Esophagus squamous epithelium (tissue), 5 donors: ENCODE measurements around the gene CPNE1. TPM values are rescaled to one million over a fixed set of nuclear protein-coding genes. Genes with fewer than 3 reads are reported as not detected.
A peak's percentile ranks its signal among the peaks of the same experiment; 100 is the strongest.

Experiments used
- DNase-seq: peaks from one replicate; lab custom pipeline; 2025; lab: John Stamatoyannopoulos, UW
- H3K27ac ChIP-seq, 4 donors: fragments of 200-600 bp; sonication (generic); one replicate each; pipeline ENCODE4 v1.5.1; 2016 to 2019; ENCODE audit warnings: mild to moderate bottlenecking in 1 of 4
- H3K27me3 ChIP-seq, 4 donors: fragments of 200-600 bp; sonication (generic); 1 replicate in 3 of 4; 2 replicates in 1 of 4; pipeline versions ENCODE4 v1.5.1 to v1.6.0; 2017 to 2021; ENCODE audit warnings: antibody characterized with exemption in 1 of 4
- H3K36me3 ChIP-seq, 3 donors: fragments of 200-600 bp; sonication (generic); one replicate each; pipeline ENCODE4 v1.5.1; 2016 to 2019
- H3K4me1 ChIP-seq, 3 donors: fragments of 200-600 bp; sonication (generic); one replicate each; pipeline ENCODE4 v1.5.1; 2017 to 2019
- H3K4me3 ChIP-seq, 4 donors: fragments of 200-600 bp; sonication (generic); 1 replicate in 3 of 4; 2 replicates in 1 of 4; pipeline ENCODE4 v1.5.1; 2016 to 2019; ENCODE audit warnings: mild to moderate bottlenecking in 2 of 4, moderate library complexity in 1 of 4
- H3K9me3 ChIP-seq, 3 donors: fragments of 200-600 bp; sonication (generic); one replicate each; pipeline ENCODE4 v1.5.1; 2016 to 2019
- POLR2A ChIP-seq, 4 donors: fragments of 450-650 bp; IDR thresholded peaks; one replicate each; pipeline ENCODE4 v1.6.1; 2017; ENCODE audit warnings: antibody characterized with exemption in 4 of 4, mild to moderate bottlenecking in 4 of 4, moderate library complexity in 3 of 4
- WGBS, 2 donors: methylation state at CpG; one replicate each; pipeline ENCODE4 v1.1.5; 2018; 5-methylcytosine and 5-hydroxymethylcytosine counted together
- intact Hi-C: fragments of 100-400 bp; cut with DNase I; formaldehyde crosslinking; loops from one replicate; pipeline ENCODE4 v1.15.0; 2022
- total RNA-seq, 4 donors: library from RNA; depleted of rRNA; stranded (reverse); fragments of >200 nt; gene quantifications; one replicate each; pipeline ENCODE4 v1.1.0, GENCODE V29; 2016
- TF ChIP-seq, protein P1 (sequence below), 6 experiments: fragments of 450-650 bp in 4 of 6; fragments of 200-600 bp in 2 of 6; sonication (generic) in 2 of 6; IDR thresholded peaks; one replicate each; pipeline ENCODE4 v1.5.1; 2016 to 2019; ENCODE audit warnings: antibody characterized with exemption in 6 of 6, mild to moderate bottlenecking in 4 of 6, moderate library complexity in 4 of 6
- donor health status: DM: yes; HTN: yes; CAD: no.

The CPNE1 gene
- total RNA-seq, 4 donors from 2014 or later: 47.3 to 98.2 (median 75.9) TPM

GRCh38 chr20:35617397-35618262 is 47.1 kb downstream of the CPNE1 start:
- peak in 1 of 4 donors; percentile 31 for TF ChIP-seq POLR2A (IDR thresholded peaks at IDR 0.05)
- TF ChIP-seq, protein P1, sequence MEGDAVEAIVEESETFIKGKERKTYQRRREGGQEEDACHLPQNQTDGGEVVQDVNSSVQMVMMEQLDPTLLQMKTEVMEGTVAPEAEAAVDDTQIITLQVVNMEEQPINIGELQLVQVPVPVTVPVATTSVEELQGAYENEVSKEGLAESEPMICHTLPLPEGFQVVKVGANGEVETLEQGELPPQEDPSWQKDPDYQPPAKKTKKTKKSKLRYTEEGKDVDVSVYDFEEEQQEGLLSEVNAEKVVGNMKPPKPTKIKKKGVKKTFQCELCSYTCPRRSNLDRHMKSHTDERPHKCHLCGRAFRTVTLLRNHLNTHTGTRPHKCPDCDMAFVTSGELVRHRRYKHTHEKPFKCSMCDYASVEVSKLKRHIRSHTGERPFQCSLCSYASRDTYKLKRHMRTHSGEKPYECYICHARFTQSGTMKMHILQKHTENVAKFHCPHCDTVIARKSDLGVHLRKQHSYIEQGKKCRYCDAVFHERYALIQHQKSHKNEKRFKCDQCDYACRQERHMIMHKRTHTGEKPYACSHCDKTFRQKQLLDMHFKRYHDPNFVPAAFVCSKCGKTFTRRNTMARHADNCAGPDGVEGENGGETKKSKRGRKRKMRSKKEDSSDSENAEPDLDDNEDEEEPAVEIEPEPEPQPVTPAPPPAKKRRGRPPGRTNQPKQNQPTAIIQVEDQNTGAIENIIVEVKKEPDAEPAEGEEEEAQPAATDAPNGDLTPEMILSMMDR (IDR thresholded peaks at IDR 0.05): peak in 3 of 6 experiments; percentile 14 to 28 (median 27)
- Histone ChIP-seq H3K27me3 (no peaks in the 10 kb centered on the region), H3K4me3 (peak overlapping the region; percentile 25 to 75 (median 58)), H3K36me3 (peaks cover 0 to 19% (median 0%) of the 10 kb centered on the region in 3 donors), H3K27ac (peak overlapping the region; percentile 73 to 94 (median 89)), H3K4me1 (peaks cover 21 to 47% (median 30%) of the 10 kb centered on the region in 3 donors), H3K9me3 (no peaks in the 10 kb centered on the region)
- intact Hi-C loops: no loop called here
- 13 to 15% methylated on average over 9 of the region's 22 CpGs for WGBS, 2 donors
- no peak for DNase-seq

DNA sequence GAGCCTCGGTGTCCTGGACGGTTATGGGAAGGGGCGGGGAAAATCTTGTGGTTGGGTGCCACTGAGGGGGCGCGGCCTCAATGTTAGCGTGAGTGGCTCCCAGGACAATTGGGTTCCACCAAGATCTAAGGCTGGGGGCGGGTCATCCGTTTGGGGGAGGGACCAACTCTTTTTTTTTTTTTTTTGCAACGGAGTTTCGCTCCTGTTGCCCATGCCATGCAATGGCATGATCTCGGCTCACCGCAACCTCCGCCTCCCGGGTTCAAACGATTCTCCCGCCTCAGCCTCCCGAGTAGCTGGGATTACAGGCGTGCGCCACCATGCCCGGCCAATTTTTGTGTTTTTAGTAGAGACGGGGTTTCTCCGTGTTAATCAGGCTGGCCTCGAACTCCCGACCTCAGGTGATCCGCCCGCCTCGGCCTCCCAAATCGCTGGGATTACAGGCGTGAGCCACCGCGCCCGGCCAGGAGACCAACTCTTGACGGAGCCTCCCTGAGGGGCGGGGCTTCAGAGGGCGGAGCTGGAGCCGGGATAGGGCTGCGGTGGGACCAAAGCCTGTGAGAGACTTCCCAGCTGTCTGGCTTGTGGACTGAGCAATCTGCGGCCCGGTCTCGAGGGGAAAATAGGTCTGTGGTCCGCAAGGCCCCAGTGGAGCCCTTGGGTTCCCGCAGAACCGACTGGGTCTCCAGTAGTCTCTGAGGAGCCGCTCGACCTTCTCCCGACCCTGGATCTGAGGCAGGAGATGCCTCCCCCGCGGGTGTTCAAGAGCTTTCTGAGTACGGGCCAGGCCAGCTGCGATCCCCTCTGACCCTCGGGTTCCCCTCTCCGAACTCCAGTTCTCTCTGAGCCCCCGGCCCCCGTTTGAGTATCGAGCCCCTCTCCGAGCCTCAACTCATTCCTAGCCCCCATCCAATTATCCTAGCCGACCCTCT is 48.0 kb downstream of the CPNE1 start:
- Histone ChIP-seq H3K4me3 (peak overlapping the region; percentile 25 to 75 (median 58)), H3K4me1 (peaks cover 21 to 47% (median 30%) of the 10 kb centered on the region in 3 donors), H3K9me3 (no peaks in the 10 kb centered on the region), H3K27me3 (no peaks in the 10 kb centered on the region), H3K27ac (peak overlapping the region; percentile 73 to 94 (median 89)), H3K36me3 (peaks cover 0 to 10% (median 0%) of the 10 kb centered on the region in 3 donors)
- WGBS, 2 donors: 5 to 9% methylated on average over 27 to 35 of the region's 57 CpGs
- intact Hi-C loops: no loop called here
- DNase-seq: peak; percentile 63
- TF ChIP-seq, protein P1 (IDR thresholded peaks at IDR 0.05): no peak
- TF ChIP-seq POLR2A (IDR thresholded peaks at IDR 0.05): peak in 1 of 4 donors; percentile 68

DNA sequence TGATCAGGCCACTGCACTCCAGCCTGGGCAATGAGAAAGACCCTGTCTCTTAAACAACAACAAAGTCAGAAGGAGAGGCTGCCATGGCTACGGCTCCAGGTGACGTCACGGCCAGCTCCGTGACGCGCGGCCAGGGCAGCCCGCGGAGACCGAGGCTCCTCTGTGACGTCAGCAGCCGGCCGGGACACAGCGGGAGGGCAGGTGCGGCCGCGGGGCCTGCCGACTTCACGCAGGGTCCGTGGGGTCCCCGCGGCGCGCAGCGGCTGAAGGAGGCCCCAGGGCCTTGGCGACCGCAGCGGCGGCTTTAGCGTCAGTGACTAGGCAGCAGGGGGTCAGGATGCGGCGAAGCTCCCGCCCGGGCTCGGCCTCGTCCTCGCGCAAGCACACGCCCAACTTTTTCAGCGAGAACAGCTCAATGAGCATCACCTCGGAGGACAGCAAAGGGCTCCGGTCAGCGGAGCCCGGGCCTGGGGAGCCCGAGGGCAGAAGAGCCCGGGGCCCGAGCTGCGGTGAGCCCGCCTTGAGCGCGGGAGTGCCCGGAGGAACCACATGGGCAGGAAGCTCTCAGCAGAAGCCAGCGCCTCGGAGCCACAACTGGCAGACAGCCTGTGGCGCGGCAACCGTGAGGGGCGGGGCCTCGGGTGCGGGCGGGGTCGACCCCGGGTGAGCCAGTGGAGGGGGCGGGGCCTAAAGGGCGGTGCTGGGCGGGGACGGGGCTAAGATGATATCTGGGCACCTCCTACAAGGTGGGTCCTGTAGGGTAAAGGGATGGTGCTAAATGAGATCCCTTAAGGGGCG is 48.8 kb downstream of the CPNE1 start, which contains the start of gene SPAG4:
TSS of gene SPAG4 (plus strand) at position 163 of the 798 bp plus-strand sequence. CDS start at position 338, 175 bp downstream.
- Histone ChIP-seq H3K9me3 (no peaks in the 10 kb centered on the region), H3K36me3 (peaks cover 0 to 3% (median 0%) of the 10 kb centered on the region in 3 donors), H3K4me3 (peak within 1 kb of the TSS; percentile 45 to 75 (median 58)), H3K27ac (peak within 1 kb of the TSS; percentile 84 to 94 (median 89)), H3K4me1 (peaks cover 21 to 47% (median 30%) of the 10 kb centered on the region in 3 donors), H3K27me3 (no peaks in the 10 kb centered on the region)
- intact Hi-C loops: no loop called here
- TF ChIP-seq, protein P1 (IDR thresholded peaks at IDR 0.05): no peak
- TF ChIP-seq POLR2A (IDR thresholded peaks at IDR 0.05): peak in 2 of 4 donors; percentile 69 to 83
- WGBS, 2 donors: 2% methylated on average over 19 of the region's 68 CpGs; no CpG with 5 or more reads in 1 of the 2 donors
- peak; percentile 97 for DNase-seq

DNA sequence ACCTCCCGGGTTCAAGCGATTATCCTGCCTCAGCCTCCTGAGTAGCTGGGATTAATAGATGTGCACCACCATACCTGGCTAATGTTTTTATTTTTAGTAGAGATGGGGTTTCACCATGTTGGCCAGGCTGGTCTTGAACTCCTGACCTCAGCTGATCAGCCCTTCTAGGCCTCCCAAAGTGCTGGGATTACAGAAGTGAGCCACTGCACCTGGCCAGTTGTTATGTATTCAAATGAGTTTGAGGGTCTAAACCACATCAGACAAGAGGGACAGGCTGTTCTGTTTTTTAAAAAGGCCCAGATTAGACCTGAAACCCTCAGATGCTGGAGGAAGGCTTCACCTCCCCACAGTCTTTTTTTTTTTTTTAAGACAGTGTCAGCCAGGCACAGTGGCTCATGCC is 53.2 kb downstream of the CPNE1 start:
- intact Hi-C loops: no loop called here
- DNase-seq: no peak
- Histone ChIP-seq H3K4me3 (no peak overlapping the region), H3K27ac (peak overlapping the region in 1 of 4 donors; percentile 55), H3K36me3 (no peaks in the 10 kb centered on the region), H3K9me3 (no peaks in the 10 kb centered on the region), H3K27me3 (no peaks in the 10 kb centered on the region), H3K4me1 (peaks cover 0 to 21% (median 0%) of the 10 kb centered on the region in 3 donors)
- no peak for TF ChIP-seq POLR2A (IDR thresholded peaks at IDR 0.05)
- WGBS, 2 donors: 93 to 100% methylated on average over 1 to 2 of the region's 2 CpGs
